Cerebellar cortex (tissue), 1 donor: ENCODE data around the gene PRKAG1.
A peak's percentile ranks its signal among the peaks of the same experiment; 100 is the strongest.

Source experiments
- DNase-seq: peaks from one replicate; pipeline ENCODE4 v3.0.0-alpha.2; 2015; ENCODE audit warnings: low spot score

Gene PRKAG1

DNA sequence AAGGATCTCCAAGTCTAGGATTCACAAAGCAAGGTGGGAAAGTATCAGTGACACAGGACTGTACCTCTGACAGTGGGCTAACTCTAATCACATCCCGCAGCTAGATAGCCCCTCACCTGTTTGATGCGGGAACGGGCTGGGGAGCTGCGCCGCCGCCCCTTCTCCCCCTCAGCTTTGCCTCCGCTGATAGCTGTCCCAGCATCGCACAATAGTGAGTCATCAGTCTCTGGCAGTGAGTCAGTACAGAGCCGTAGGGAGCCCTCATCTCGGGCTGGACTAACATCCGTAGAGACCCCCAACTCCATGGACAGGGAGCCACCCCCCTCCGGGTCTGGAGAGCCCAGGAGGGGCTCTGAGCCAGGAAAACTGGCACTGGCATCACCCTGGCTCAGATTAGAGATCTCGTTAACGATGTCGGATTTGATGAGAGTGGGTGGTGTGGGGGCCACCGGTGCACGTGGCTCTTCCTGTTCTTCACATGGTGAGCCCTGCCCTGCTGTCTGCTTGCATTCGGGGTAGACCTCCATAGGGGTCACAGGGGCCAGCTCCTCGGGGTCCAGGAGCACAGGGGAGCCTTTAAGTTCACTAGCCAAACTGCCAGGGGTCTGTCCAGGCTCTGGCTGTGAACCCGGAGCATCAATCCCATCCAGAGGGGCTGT lies 31.1 kb upstream of the PRKAG1 start:
- DNase-seq = no peak

DNA sequence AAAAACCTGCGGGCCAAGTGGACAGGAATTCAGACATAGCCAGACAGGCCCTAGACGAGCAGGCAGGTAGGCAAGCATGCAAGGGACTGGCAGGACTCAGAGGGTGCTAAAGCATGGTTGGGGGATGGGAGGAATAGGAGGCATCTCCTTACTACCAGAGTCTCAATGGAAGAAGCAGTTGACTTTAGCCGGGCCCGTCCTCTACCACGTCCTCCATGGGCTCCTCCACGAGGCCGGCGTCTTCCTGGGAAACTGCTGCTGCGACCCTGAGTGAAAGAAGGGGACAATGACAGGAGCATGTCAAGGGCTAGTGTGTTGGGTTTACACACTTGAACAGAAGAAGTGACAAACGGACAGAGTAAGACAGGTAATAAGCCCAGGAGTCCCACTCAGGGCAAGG lies 30.4 kb upstream of the PRKAG1 start:
- DNase-seq = no peak

DNA sequence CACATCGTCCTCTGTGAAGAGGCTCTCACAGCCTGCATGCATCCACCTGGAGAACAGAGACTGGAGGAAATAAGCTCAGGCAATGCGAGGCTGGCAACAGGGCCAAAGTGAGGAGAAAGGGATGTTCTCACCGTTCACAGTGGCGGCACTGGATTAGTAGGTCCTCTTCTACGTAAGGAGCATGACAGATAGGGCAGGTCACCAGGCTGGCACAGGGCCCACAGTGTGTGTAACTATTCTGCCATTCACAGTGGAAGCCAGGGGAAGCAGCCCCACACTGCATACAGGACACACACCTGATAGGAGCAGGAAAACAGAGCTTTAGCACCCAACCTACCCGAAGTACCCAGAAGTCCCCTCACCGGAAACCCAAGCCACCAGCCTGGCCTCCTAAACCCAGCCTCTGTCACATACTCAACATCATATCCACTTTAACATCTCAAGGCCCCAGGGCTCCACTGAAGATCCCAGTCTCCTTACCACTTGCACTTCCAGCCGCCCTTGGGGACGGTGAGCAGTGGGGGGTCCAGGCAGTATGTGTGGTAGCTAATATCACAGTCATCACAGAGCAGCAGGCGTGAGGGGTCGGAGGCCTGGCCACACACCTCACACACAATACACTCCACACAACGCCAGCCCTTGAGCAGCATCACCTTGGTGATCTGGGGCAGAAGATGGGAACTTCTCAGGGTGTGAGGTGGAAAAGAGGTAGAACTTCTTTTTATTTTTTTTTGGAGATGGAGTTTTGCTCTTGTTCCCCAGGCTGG lies 27.7 kb upstream of the PRKAG1 start:
- DNase-seq = no peak

DNA sequence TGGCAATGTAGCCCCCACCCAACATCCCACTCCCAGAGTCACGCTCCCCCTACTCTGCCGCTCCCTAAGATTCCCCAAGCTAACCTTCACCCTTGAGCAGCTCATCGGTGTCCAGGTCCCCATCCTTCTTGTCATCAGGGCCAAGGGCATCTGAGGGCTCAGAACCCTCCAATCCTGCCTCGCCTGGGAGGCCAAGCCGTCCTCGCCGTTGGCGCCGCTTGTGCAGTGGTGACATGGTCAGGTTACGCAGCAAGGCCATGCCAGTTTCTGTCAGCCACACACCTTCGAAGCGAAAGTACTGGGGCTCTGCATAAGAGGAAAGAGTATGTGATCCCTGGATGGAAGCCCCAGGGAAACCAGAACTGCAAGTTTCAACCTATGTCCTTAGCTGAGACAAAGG lies 26.1 kb upstream of the PRKAG1 start:
- no peak for DNase-seq

DNA sequence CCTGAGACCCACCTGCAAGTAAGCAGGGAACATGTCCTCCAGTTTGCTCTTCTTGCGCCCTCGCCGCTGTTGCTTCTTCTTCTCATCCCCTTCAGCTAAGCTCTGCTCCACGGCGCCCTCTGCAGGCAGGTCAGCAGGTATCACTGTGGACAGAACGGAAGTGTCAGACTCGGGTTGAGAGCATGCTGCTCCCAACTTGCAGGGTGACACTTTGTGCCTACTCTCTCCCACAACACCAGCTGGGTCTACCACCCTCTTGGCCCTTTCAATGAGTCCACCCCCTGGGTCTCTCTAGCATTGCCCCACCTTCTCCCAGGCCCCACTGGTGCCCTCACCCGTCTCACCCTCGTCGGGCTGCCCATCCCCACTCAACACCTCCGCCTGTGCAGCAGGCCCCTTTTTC lies 25.3 kb upstream of the PRKAG1 start:
- peak; percentile 54 for DNase-seq

DNA sequence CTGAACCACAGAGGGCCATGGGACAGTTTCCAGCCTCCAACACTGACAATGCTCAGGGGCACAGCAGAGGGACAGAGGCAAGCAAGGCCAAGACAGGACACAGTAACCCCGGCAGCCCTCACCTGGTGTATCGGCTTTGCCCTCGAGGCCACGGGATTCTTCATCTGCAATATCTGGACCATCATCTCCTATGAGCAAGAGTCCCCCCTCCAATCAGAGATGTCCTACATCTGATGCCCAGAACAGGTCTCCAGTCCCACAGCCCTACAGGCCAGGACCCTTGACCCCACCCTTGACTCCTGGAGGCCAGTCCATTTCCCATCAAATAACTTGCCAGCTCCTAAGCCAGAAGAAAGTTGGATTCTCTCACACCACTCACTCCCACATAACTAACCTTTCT lies 24.7 kb upstream of the PRKAG1 start:
- no peak for DNase-seq

DNA sequence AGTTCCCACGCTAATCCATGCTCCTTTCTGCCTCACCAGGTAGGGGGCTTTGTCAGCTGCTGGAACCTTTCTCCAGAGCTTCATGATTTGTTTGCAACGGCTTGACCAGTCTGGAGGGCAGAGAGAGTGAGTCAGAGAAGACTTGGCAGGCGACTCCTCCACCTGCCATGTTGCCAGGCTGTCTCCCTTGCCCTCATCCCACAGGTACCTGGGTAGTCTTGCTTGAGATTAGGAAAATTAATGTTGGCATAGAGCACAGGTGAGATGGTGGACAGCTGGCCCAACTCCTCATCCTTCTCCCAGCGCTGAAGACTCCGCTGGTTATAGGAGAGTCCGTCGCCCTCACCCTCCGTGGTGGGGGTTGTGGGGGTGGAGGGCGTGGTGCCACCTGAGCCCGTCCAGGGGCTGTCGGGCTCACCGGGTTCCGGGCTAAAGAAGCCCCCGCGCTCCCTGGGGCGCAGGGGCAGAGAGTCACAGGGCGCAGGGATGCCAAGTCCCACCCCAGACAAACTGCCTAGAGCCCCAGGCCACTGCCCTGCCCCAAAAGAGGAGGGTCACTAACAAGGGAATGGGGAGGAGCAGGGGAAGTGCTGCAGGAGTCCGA lies 23.4 kb upstream of the PRKAG1 start:
- DNase-seq = peak; percentile 28

DNA sequence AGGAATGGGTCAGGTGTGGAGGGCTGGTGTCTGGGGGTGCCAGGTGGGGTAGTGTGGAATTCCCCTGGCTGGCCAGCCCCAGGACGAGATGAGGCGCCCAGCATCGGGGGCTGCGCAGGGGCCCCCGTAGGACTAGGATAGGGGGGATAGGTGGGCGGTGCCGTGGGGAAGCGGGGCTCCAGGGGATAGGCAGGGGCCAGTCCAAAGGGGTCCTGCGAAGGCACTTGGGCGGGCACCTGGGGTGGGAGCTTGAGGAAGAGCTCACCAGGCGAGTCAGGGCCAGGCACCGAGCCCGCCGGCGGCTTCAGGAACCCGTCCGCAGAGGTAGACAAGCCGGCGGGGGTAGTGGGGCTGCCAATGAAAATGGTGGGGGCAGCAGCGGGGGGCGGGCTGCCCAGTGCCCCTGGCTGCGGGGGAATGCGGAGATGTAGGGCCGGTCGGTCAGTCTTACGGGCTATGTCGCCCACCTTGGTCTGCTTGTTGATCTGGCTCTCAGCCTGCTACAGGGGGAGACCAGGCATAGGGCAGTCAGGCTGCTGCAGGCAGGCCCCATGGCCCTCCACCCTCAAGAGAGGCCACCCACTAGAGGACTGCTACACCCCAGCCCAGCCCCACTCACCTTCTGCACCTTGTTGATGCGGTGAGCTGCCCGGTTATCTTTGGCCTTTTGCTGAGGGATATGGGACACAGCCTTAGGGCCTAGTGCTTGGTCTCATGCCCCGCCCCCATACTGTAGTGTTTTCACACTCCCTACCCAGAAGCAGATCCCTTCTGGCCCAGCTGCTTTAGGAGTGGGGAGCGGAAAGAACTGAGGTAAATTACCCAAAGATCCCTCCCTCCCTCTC lies 22.7 kb upstream of the PRKAG1 start:
- no peak for DNase-seq

DNA sequence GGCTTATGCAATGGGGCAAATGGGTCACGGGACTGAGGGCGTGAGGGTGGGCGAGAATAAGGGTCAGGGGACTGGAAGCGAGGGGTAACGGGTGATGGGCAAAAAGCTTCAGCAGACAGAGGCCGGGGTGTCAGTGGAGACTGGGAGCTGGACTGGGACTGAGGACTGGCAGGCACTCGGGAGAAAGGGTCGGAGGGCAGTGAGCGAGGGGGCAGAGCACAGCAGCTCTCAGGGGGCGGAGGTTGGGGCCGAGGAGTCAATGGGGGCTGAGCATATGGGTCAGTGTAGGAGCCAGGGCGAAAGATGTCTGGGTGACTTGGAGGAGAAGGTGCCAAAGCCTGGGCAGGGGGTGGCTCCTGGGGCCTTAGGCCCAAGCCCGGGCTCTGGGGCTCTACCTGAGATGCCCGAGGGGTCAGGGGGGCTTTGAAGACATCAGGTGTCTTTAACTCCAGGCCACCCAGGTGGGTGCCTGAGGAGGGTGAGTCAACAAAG lies 21.8 kb upstream of the PRKAG1 start:
- no peak for DNase-seq

DNA sequence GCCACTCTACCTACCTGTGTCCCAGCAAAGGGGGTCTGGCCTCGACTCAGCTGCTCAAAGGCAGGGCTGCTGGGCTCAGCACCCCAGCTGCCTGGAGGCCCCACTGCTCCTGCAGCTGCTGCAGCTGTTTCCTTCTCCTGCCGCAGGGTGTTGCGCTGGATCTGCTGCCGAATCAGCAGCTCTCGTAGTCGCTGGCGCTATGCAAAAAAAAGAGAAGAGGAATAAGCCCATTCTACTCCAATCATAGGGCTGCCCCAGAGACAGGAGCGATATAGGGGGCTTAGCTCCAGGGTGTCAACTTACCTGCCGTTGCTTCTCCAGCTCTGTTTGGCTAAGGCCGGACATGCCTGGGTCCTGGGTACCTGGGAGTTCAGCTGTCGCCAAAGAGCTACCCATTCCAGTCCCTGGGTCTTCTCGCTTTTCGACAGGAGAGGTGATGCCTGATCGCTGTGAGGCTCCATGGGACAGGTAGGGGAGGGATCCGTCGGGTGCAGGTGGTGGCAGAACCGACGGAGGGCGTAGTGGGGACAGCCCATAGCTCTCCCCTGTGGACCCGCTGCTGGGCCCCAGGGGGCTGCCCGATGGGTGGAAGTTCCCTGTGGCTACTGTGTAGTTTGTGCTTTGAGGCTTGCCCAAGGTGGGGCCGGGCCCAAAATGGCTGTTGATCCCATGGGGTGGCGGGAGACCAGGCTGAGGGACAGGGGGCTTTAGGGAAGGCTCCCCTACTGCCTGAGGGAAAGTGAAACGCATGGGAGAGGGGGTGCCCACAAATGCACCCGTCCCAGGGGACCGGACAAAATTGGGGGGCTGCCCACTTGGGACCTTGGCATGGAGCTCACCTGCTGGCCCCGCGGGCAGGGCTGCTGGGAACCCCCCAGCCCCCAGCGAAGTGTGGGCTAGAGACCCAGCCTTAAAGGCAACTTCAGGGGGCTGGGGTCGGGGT lies 21.1 kb upstream of the PRKAG1 start:
- DNase-seq = no peak

DNA sequence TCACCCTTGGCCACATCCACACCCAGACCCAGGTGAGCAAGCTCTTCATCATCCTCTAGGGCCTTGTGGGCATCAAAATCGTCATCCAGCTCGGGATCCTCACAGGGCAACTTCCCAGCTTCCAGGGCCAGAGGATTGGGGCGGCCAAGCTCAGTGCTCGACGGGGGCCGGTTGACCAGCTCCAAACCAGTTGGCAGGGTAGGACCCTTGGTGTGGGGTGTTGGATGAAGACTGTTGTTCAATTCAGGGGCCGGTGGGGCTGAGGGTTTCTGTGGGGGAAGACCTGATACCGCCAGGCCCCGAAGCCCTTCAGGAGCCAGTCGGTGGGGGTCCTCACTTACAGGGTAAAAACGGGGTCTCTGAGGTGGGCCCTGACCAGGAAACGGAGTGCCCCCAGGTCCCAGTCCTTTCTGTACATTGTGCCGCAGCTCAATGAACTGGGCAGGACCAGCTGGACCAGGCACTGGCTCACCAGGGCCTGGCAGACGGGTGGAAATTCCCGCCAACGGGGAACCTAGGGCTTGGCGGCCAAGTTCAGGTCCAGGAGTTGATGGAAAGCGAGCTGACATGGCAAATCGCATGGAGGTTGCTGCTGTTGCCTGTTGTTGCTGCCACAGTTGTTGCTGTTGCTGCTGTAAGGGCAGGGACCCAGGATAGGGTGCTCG lies 19.8 kb upstream of the PRKAG1 start:
- peak; percentile 50 for DNase-seq

DNA sequence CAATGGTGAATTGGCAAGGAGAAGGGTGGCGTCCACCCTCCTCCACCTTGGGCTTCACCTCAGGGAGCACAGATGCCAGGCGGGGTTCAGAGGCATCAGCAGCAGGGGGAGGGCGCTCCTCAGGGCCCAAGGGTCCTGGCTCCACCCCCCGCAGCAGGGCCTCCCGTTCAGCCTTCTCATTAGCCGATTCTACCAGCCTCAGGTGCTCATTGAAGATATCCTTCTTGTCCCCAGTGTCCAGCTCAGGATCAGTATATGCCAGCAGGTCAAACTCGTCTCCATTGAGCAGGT lies 19.3 kb upstream of the PRKAG1 start:
- DNase-seq = no peak

DNA sequence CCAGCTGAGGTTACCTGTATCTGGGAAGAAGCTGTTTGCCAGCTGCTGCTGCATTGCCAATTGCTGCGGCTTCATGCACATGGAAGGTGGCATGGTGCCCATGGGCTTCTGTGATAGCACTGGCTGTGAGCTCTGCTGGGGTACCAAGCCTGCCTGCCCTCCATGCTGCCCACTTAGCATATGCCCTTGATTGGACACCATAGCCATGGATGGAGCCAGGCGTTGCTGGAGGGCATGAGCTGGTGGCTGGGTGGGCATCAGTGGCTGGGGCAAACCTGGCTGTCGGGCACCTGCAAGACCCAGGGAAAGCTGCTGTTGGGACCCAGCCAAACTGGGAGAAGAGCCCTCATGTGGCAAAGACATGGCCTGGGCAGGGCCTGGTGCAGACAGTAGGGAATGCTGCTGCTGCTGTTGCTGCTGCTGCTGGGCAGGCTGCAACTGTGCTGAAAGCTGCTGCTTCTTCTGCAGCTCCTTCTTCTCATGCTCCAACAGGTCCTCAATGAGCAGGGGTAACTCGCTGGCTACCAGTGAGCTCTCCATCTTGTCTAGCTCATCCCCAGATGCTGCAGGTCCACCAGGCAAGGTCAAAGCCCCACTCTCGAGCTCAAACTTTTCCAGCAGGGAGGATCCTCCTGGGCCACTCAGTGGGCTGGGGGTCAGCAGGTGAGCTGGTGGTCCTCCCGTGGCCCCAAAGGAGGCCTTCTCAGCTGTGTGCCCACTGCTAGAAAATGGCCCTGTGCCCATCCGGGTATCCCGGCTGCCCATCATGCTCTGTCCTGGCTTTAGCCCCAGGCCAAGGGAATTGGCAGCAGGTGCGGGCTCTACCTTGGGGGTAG lies 18.8 kb upstream of the PRKAG1 start:
- no peak for DNase-seq

DNA sequence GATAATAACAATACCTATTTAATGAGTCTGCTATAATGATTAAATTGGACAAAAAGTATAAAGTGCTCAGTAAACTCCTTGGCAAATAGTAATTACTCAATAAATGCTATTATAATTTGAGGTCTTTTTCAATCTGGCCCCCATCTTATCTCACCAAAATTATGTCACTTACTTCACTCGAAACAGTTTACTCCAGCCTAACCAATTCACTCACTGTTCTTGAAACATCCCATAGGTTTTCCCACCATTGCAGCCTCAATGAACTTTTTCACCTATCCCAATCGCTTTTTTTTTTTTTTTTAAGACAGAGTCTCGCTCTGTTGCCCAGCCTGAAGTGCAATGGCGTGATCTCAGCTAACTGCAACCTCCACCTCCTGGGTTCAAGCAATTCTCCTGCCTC lies 17.5 kb upstream of the PRKAG1 start:
- DNase-seq = no peak

DNA sequence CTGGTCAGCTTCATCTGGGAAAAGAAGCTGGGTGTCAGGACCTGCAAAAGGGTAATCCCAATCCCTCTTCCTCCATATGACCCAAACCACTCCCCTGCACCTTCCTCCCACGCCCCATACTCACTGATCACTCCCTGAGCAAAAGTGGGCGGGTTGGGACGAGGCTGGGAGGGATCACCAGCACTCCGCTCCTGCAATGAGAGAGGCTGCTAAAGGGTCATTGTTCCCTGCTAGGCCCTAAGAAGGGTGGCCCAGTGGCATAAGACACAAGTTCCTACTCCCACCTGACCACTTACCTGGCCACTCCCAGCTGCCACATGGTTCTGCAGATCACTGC lies 15.7 kb upstream of the PRKAG1 start:
- no peak for DNase-seq

DNA sequence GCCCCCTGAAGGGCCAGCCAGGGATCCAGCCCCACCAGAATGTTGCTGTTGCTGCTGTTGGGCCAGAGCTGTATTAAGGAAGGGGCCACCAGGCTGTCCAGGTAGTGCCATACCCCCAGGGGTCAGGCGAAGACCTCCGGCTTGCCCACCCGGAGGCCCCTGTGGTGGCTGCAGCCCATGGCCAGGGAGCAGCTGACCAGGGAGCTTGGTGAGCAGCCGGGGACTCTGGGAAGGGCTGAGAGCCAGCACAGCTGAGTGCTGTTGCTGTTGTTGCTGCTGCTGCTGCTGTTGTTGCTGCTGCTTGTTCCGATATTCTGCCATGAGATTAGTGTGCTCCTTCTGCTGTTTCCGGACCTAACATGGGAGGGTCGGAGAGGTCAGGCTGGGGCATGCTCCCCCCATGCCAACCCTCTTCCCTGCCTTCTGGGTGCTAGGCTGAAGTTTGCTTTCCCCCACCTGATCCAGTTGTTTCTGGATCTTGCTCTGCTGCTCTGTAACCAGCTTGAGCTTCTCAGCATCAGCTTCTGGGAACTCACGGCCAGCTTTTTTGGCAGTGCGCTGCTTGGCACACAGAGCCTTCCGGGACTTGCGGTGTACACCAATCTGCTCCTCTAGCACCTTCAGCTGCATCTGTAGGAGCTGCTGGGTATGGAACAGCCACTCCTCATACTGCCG lies 15.2 kb upstream of the PRKAG1 start:
- DNase-seq = no peak

DNA sequence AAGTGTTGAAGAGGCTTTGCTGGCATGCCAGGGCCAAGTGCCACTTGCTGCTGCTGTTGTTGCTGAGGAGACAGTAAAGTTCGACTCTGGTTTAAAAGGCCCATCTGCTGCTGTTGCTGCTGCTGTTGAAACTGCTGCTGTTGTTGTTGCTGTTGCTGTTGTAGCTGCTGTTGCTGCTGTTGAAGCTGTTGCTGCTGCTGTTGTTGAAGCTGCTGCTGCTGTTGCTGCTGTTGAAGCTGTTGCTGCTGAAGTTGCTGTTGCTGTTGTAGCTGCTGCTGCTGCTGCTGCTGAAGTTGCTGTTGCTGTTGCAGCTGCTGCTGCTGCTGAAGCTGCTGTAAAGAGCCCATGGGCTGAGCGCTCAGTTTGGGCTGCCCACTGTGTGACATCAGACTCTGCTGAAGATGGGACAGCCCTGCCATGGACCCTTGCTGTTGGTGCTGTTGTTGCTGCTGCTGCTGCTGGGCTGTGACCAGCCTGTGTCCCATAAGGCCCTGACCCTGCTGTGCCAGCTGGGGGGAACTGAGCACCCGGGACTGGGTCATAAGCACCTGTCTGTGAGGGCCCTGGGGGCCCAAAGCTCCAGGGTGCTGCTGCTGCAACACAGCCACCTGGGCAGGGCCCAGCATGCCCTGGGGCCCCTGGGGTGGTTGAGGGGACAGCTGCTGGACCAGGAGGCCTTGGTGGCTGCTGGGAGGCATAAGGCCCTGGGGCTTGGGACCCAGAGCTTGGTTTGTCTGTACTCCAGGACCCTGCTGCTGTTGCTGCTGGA lies 14.3 kb upstream of the PRKAG1 start:
- no peak for DNase-seq

DNA sequence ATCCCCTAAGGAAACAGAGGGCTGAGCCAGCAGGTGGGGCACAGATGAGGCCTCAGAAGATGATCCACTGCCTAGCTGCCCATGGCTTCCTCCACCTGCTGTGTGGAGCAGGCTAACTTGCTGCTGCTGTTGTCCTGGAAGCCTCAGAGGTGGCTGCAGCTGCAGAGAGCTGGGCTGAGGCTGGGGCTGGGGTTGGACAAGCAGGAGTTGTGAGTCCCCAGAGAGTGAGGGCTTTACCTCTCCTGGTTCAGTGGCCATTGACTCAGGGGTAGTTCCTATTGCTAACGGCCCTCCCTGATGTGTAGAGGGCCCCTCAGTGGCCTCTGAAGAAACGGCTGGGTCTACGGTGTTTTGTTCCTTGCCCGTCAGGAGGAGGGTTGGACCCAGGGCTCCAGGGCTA lies 13.7 kb upstream of the PRKAG1 start:
- no peak for DNase-seq
